ENCODE measurements around the gene CYP2J2.

Gene CYP2J2

DNA sequence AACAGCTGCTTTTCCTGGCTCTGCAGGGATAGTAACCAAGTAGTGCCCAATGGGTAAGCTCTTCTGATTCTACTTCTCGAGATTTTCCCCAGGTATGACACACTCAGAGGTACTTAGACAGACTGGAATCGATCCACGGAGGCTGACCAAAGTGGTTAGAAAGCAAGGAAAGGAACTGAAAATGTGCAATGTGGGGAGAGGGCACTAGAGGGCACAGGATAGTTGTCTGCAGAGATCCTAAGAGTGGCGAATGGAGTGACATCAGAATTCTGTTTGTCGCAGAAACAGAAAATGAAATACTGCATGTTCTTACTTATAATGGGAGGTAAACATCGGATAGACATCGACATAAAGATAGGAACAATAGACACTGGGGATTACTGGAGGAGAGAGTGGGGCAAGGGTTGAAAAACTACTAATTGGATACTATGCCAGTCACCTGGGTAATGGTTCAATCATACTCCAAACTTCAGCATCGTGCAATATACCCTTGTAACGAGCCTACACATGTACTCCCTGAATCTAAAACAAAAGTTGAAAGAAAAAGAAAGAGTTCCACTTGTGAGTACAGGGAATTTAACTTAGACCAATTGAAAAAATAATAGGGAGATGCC is 23.3 kb downstream of the CYP2J2 start:
- Histone ChIP-seq H3K27ac (no peak overlapping the region), H3K36me3 (no peaks in the 10 kb centered on the region), H3K4me1 (ENCODE audit: control insufficient read depth in 1 of 2, insufficient read depth in 1 of 2, low read depth in 1 of 2, low read length in 1 of 2) (no peaks in the 10 kb centered on the region), H3K27me3 (no peaks in the 10 kb centered on the region), H3K4me3 (ENCODE audit: low read depth in 1 of 2, low read length in 1 of 2) (no peak overlapping the region), H3K9me3 (no peaks in the 10 kb centered on the region)
- TF ChIP-seq, protein P1, sequence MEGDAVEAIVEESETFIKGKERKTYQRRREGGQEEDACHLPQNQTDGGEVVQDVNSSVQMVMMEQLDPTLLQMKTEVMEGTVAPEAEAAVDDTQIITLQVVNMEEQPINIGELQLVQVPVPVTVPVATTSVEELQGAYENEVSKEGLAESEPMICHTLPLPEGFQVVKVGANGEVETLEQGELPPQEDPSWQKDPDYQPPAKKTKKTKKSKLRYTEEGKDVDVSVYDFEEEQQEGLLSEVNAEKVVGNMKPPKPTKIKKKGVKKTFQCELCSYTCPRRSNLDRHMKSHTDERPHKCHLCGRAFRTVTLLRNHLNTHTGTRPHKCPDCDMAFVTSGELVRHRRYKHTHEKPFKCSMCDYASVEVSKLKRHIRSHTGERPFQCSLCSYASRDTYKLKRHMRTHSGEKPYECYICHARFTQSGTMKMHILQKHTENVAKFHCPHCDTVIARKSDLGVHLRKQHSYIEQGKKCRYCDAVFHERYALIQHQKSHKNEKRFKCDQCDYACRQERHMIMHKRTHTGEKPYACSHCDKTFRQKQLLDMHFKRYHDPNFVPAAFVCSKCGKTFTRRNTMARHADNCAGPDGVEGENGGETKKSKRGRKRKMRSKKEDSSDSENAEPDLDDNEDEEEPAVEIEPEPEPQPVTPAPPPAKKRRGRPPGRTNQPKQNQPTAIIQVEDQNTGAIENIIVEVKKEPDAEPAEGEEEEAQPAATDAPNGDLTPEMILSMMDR (IDR thresholded peaks at IDR 0.05) = no peak

DNA sequence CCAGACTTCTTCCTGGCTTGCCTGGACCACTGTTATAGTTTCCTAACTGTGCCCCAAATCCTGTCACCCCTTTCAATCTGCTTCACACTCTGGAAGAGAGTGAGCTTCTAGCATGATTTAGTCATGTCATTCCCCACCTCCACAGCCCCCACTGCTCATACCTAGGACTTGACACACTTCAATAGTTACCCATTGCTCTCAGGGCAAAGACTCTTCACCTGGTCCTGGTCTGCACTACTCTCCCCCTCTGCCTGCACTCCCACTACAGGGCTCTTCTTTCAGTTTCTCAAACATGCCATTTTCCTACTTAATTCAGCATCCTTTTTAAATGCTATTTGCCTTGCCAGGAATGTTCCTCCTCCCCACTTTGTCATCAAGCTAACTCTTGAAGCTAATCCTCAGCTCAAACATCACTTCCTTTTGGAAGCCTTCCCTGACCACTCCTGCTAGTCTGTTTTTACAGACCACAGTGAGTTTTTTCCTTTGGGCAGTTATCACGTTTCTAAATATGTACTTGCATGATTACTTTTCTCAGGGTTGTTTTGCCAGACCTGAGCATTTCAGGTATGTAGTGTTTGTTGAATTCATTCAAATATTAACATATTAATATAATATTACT is 24.7 kb downstream of the CYP2J2 start:
- Histone ChIP-seq H3K4me3 (ENCODE audit: low read depth in 1 of 2, low read length in 1 of 2) (no peak overlapping the region), H3K4me1 (ENCODE audit: control insufficient read depth in 1 of 2, insufficient read depth in 1 of 2, low read depth in 1 of 2, low read length in 1 of 2) (no peaks in the 10 kb centered on the region), H3K27me3 (no peaks in the 10 kb centered on the region), H3K36me3 (no peaks in the 10 kb centered on the region), H3K27ac (no peak overlapping the region), H3K9me3 (no peaks in the 10 kb centered on the region)
- TF ChIP-seq, protein P1 (IDR thresholded peaks at IDR 0.05) = no peak

DNA sequence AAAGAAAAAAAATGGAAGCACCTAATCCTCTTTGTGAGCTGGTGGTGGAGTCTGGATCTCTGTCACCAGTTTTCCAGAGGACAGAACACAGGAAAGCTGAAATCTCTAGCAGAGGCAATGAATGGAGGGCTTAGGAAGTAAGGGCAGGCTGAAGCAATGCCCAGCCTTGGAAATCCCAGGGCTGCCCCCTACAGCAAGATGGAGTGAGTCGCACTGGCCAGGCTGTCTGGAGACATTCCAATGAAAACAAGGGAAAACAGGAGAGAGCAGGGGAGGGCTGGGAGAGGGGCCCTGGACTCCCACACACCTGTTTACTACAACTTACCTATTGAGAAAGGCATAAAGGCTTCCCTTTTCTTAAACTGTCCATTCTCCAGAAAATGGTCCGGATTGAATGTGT is 25.9 kb downstream of the CYP2J2 start:
- TF ChIP-seq, protein P1 (IDR thresholded peaks at IDR 0.05) = no peak
- Histone ChIP-seq H3K27ac (no peak overlapping the region), H3K27me3 (no peaks in the 10 kb centered on the region), H3K36me3 (no peaks in the 10 kb centered on the region), H3K4me1 (ENCODE audit: control insufficient read depth in 1 of 2, insufficient read depth in 1 of 2, low read depth in 1 of 2, low read length in 1 of 2) (no peaks in the 10 kb centered on the region), H3K4me3 (ENCODE audit: low read depth in 1 of 2, low read length in 1 of 2) (no peak overlapping the region), H3K9me3 (no peaks in the 10 kb centered on the region)

DNA sequence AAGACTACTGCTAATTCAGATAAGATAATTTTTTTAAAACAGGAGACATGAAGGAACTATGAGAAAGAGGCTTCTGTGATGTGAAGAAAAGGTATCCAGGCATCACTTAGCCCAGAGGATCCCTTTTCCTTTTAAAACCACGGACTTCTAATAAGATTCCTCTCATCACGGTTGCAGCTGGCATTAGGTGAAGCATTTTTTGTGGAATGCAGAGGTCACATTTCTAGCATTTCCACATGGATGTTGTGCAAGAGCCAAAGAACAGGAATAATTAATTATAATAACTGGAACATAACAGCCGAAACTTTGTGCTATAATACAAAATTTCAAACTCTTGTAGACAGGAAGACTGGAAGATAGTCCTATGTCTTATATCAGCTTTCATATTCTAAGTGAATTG is 27.6 kb downstream of the CYP2J2 start:
- H3K4me1 ChIP-seq (ENCODE audit: control insufficient read depth in 1 of 2, insufficient read depth in 1 of 2, low read depth in 1 of 2, low read length in 1 of 2) = no peaks in the 10 kb centered on the region
- H3K36me3 ChIP-seq = no peaks in the 10 kb centered on the region
- no peaks in the 10 kb centered on the region for H3K9me3 ChIP-seq
- H3K4me3 ChIP-seq (ENCODE audit: low read depth in 1 of 2, low read length in 1 of 2) = no peak overlapping the region
- no peaks in the 10 kb centered on the region for H3K27me3 ChIP-seq
- TF ChIP-seq, protein P1 (IDR thresholded peaks at IDR 0.05) = no peak
- H3K27ac ChIP-seq = no peak overlapping the region

DNA sequence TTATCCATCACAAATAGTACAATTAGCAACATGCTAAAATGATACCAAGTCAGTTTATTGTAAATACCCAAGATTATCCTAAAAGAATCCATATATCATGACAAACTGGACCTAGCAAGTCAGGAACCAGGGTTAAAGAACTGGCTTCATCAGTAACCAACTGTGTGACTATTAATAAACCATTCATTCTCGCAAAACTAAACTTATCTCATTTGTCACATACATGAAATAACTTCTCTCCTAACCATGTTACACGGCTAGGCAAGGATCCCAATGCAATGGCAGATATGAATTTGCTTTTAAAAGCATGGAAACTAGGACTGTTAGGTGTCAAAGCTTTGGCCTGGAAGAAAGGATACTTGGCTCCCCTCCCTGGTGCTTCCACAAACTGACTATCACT is 29.4 kb downstream of the CYP2J2 start:
- TF ChIP-seq, protein P1 (IDR thresholded peaks at IDR 0.05) = no peak
- Histone ChIP-seq H3K4me3 (ENCODE audit: low read depth in 1 of 2, low read length in 1 of 2) (no peak overlapping the region), H3K27ac (no peak overlapping the region), H3K36me3 (no peaks in the 10 kb centered on the region), H3K9me3 (no peaks in the 10 kb centered on the region), H3K27me3 (no peaks in the 10 kb centered on the region), H3K4me1 (ENCODE audit: control insufficient read depth in 1 of 2, insufficient read depth in 1 of 2, low read depth in 1 of 2, low read length in 1 of 2) (no peaks in the 10 kb centered on the region)
